Middle frontal gyrus (tissue), 1 donor: Measurements from ENCODE around the gene ST6GAL1.
"Not testable (repeated sequence)": the region's sequence is repeated elsewhere in the genome, so short reads cannot be mapped to it uniquely, and the experiment has no call there.

Experiments used
- DNase-seq: peaks from one replicate; pipeline ENCODE4 v3.0.0-alpha.2; 2015; ENCODE audit warnings: low spot score; ENCODE audit errors: extremely low spot score

ST6GAL1 gene

DNA sequence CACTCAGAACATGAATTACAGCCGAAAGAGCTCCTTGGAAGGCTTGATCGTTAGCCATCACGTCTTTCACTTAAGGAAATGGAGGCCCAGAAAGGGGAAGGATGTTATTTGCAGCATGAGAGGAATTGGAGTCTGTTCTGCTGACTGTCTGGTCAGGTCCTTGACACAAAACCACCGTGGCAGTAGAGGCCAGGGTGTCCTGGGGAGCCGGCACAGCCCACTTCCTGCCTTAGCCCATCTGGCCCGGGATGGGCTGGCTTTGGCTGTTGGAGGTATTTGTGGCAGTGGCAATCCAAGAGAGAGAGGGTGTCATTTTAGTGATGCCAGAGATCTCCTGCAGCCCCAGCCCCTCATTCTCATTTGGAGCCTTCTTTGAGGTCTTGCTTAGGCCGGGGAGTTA is 37.4 kb downstream of the ST6GAL1 start:
- no peak for DNase-seq

- no peak for DNase-seq
Observed at GRCh38 chr3:186969607-186970006, 39.3 kb downstream of the ST6GAL1 start.

GRCh38 chr3:186971106-186971505 is 40.8 kb downstream of the ST6GAL1 start:
- not testable (repeated sequence) for DNase-seq

DNA sequence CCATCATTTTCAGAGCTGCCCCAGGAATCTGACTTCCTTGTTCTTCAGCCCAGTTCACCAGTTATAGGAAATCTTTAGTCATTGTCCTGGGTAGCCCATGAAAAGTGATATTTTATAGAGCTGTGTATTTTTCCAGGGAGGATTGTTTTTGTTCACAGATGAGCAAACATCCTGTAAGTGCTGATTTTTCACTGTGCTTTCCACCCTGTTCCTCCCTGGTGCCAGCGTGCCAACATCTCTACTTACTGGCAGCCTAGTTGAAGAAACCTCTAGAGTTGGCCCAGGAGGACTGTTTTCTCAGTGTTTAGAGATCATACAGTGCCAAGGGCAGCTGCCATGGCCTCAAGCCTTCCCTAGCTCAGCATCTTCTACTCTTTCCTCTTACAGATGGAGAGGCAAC is 41.3 kb downstream of the ST6GAL1 start:
- DNase-seq: no peak

DNA sequence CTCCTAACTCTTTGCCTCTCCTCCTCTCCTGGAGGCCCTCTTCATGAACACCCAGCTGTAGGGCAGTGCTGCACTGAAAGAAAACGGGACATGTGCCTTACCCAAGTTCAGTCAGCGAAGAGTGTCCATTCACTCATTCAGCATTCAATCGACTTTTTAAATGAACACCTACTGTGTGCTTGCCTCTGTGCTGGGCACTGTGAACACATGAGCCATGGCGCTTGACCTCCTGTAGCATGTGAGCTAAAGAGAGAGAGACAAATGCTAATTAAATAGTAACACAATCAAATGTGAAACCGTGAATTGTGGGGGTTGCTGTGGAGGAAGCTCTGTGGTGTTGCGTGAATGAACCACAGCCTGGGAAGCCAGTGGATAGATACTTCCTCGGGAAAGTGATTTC is 43.4 kb downstream of the ST6GAL1 start:
- no peak for DNase-seq

- no peak for DNase-seq
Observed at GRCh38 chr3:186974824-186975313, 44.5 kb downstream of the ST6GAL1 start.

- no peak for DNase-seq
Observed at GRCh38 chr3:186975726-186976125, 45.4 kb downstream of the ST6GAL1 start.

GRCh38 chr3:186976837-186977750 is 46.8 kb downstream of the ST6GAL1 start:
- DNase-seq: no peak

DNA sequence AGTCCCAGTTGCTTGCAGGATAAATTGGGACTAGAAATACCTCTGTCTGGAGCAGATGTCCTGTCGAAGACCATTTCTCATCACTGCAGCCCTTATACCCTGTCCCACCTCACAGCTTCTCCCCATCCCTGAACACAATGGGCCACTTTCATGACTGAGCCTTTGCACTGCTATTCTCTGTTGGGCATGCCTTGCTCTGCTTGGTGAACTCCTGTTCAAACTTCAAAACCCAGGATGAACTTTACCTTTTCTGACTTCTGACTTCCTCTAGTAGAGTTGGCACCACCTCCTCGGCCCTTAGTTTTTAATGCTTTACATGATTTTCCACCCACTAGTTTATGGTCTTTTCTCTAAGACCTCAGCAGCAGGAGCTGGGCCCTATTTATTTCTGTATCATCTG is 48.4 kb downstream of the ST6GAL1 start:
- DNase-seq: no peak

DNA sequence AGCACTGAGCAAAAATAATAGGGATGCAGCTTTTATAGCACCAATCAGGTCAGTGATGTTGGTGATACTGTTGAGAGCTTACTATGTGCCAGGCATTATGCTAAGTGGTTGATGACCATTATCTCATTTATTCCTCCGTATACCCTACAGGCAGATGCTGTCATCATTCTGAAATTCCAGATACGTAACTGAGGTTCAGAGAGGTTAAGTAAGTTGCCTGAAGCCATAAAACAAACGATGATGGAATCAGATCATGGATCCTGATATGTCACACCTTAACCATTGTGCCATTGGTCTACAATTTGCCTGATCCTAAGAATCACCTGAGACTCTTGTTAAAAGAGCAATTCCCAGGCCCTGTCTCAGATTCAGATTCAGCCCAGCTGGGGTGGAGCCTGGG is 49.5 kb downstream of the ST6GAL1 start:
- DNase-seq: no peak

DNA sequence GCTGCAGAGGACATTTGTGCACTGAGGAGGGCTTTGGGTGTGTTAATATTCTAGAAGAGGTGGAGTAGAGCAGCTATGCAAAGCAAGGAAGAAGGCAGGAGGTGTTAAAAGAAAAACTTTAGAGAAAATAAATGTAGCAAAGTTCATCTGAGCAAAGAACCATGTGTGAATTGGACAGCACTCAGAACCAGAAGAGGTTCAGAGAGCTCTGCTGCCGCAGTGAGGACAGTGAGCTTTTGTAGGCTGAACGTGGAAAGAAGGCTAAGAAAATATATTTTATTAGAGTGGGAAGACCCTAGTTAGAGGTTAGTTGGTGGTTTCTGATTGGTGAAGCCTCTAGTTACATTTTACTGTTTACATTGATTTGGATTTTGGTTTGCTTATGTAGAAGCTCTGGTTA is 50.7 kb downstream of the ST6GAL1 start:
- DNase-seq: no peak

GRCh38 chr3:186983659-186984058 is 53.3 kb downstream of the ST6GAL1 start:
- DNase-seq: no peak

DNA sequence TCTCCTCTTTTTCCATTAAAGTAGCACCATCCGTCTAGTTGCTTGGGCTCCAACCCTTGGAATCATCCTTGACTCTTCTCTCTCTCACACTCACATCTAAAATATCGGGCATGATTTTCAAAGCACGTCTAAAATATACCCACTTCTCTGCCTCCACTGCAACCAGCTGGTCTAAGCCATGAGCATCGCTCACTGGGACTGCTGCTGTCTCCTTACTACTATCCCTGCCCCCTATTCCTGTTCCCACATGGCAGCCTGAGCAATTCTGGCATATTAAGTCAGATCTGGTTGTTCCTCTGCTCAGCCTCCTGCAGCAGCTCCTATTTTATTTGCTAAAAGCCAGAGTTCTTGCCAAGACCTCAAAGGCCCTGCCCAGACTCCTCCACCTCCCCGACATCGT is 53.7 kb downstream of the ST6GAL1 start:
- DNase-seq: no peak

DNA sequence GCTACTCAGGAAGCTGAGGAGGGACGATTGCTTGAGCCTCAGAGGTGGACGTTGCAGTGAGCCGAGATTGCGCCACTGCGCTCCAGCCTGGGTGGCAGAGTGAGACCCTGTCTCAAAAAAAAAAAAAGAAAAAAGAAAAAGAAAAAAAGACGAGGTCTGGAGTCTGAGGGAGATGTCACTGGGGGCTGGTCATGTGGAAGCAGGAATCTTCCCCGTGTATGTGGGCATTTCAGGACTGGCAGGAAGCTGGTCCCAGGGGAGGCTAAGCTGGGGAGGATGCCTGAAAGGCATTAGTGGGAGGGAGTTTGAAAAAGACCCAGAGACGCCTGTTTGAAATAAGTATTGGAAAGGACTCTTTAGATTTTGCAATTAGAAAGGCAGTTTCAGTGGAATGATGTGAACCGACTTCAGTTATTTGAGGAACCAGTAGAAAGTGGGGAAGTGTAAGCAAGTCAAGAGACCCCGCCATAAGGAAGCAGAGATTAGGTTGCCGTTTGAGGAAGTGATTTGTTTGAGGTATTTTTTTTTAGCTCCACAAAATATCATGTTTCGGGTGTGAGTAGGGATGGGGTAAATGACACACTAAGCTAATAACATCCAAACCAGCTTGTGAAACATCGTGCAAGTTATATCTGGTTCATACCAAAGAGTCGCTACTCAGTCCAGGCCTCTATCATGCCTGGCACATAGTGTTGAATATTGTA is 55.5 kb downstream of the ST6GAL1 start:
- DNase-seq: no peak

DNA sequence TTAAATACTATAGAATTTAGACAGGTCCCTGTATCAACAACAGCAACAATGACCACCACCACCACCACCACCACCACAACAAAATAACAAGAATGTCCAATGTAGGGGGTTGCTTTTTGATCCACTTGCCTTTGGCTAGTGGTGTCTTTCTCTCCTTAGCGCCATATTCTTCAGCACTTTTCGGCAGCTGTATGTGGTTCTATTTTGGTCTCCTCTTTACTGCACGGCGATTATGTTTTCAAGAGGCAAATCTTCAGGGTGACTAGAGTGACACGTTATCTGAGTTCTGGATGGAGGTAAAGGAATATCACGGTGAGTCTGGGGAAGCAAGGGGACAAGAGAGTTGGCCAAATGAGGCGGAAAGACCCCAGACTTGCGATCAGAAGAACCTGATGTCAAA is 56.1 kb downstream of the ST6GAL1 start:
- DNase-seq: no peak

- no peak for DNase-seq
Observed at GRCh38 chr3:186986816-186987215, 56.5 kb downstream of the ST6GAL1 start.

DNA sequence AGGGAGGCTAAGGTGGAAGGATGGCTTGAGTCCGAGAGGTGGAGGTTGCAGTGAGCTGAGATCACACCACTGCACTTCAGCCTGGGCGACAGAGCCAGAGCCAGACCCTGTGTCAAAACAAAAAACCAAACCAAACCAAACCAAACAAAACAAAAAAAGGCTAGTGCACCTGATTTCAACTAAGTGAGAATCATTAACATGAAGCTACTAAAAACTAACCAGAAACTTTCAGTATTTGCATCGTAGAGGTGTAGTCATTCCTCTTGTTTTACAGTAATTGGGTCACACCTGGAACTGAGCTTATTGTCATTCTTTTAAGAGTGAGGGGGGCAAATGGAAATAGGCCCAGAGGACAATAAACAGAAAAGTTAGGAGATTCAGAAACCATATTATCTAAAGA is 58.5 kb downstream of the ST6GAL1 start:
- no peak for DNase-seq

DNA sequence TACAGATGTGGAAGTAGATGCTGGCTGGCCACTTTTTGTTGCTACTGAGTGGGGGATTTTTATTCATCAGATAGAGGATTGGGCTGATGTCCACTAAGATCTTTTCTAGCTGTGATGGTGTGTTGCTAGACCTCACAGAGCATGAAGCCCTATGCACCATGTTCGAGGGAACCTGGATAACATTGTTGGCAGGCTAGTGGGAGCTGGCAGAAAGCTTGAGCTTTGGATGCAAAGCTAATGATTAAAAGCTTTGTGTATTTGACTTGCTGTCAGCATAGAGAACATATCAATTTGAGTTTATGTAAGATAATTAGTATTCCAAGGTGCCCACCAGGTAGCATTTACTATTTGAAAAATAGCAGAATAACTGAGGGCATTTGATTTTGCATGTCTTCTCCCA is 59.1 kb downstream of the ST6GAL1 start:
- DNase-seq: no peak

DNA sequence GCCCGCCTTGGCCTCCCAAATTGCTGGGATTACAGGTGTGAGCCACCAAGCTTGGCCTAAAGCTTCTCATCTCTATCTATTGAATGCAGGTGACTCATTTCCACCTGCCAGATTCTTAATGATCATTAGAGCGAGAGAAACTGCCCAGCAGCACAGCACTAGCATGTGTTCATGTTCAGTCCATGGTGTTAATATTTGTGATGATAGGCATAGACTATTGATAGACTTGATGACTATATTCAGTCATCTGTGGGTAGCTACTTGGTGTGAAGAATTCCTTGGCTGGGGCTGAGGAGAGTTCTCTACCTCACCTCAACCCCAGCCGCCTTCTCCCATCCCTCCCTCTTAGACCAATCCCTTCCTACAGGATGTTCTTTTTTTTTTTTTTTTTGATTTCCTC is 60.0 kb downstream of the ST6GAL1 start:
- no peak for DNase-seq

- no peak for DNase-seq
Observed at GRCh38 chr3:186990878-186991308, 60.6 kb downstream of the ST6GAL1 start.

GRCh38 chr3:186991470-186991869 is 61.1 kb downstream of the ST6GAL1 start:
- DNase-seq: no peak

GRCh38 chr3:186992096-186992495 is 61.8 kb downstream of the ST6GAL1 start:
- not testable (repeated sequence) for DNase-seq
